Stomach (tissue), 4 donors: ENCODE results near the gene RDH5.

Experiments
- POLR2A ChIP-seq, 4 donors: fragments of 450-650 bp; IDR thresholded peaks; one replicate each; pipeline ENCODE4 v1.6.1; 2016; ENCODE audit warnings: antibody characterized with exemption in 4 of 4, control low read depth in 2 of 4, mild to moderate bottlenecking in 1 of 4, moderate library complexity in 1 of 4
- TF ChIP-seq, protein P1 (sequence below), 7 experiments: fragments of 450-650 bp in 4 of 7; fragments of 200-600 bp in 3 of 7; sonication (generic) in 3 of 7; IDR thresholded peaks; one replicate each; pipeline ENCODE4 v1.5.1; 2016 to 2019; ENCODE audit warnings: antibody characterized with exemption in 7 of 7, control low read depth in 2 of 7, mild to moderate bottlenecking in 1 of 7

DNA sequence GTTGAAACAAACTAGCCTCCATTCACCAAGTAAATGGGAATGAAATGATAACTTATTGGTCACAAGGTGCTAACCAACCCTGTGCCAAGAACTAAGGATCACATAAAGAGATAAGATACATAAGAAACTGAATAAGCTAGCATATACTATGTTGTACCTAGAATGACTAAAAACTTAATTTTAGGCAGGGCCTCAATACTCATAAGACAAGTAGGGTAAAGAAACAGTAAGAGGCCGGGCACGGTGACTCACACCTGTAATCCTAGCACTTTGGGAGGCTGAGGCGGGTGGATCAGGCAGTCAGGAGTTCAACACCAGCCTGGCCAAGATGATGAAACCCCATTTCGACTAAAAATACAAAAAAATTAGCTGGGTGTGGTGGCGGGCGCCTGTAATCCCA, 40.5 kb downstream of the RDH5 start:
- no peak for TF ChIP-seq POLR2A (IDR thresholded peaks at IDR 0.05)
- TF ChIP-seq, protein P1, sequence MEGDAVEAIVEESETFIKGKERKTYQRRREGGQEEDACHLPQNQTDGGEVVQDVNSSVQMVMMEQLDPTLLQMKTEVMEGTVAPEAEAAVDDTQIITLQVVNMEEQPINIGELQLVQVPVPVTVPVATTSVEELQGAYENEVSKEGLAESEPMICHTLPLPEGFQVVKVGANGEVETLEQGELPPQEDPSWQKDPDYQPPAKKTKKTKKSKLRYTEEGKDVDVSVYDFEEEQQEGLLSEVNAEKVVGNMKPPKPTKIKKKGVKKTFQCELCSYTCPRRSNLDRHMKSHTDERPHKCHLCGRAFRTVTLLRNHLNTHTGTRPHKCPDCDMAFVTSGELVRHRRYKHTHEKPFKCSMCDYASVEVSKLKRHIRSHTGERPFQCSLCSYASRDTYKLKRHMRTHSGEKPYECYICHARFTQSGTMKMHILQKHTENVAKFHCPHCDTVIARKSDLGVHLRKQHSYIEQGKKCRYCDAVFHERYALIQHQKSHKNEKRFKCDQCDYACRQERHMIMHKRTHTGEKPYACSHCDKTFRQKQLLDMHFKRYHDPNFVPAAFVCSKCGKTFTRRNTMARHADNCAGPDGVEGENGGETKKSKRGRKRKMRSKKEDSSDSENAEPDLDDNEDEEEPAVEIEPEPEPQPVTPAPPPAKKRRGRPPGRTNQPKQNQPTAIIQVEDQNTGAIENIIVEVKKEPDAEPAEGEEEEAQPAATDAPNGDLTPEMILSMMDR (IDR thresholded peaks at IDR 0.05) = no peak
